Activated CD4-positive, alpha-beta T cell treated with anti-CD3 and anti-CD28 coated beads for 36 hours (primary cell): ENCODE measurements around the gene GPC6. TPM values are rescaled to one million over a fixed set of nuclear protein-coding genes. Genes with fewer than 3 reads are reported as not detected.

Source experiments
- ATAC-seq: fragments of 200-7000 bp; cut with Tn5 transposase; one replicate; pipeline ENCODE4 v1.10.0; 2021; ENCODE audit warnings: mild to moderate bottlenecking, moderate library complexity
- CTCF ChIA-PET: fragments of 350-600 bp; sonication (Branson Sonifier 250); formaldehyde crosslinking; loops from one replicate; lab custom pipeline; 2021; ENCODE audit warnings: antibody characterized with exemption; lab: Charles Lee
- POLR2A ChIA-PET: fragments of 350-600 bp; sonication (Branson Sonifier 250); formaldehyde crosslinking; loops from one replicate; lab custom pipeline; 2021; ENCODE audit warnings: antibody characterized with exemption, inconsistent platforms; lab: Charles Lee
- DNase-seq: peaks from one replicate; pipeline ENCODE4 v3.0.0-alpha.2; 2020
- H3K27ac Mint-ChIP-seq: one replicate; pipeline ENCODE4 v1.8.0; 2021; ENCODE audit warnings: mixed read lengths
- H3K27me3 Mint-ChIP-seq: one replicate; pipeline ENCODE4 v1.8.0; 2021; ENCODE audit warnings: mixed read lengths
- H3K36me3 Mint-ChIP-seq: one replicate; pipeline ENCODE4 v1.8.0; 2021; ENCODE audit warnings: low read depth, mixed read lengths
- H3K4me1 Mint-ChIP-seq: one replicate; pipeline ENCODE4 v1.8.0; 2021; ENCODE audit warnings: mixed read lengths
- H3K4me3 Mint-ChIP-seq: one replicate; pipeline ENCODE4 v1.8.0; 2021; ENCODE audit warnings: mild to moderate bottlenecking, moderate library complexity, mixed read lengths
- H3K9me3 Mint-ChIP-seq: one replicate; pipeline ENCODE4 v1.8.0; 2021; ENCODE audit warnings: low read depth, mixed read lengths
- intact Hi-C, 2 experiments: fragments of 100-400 bp; cut with DNase I in 1 of 2; cut with micrococcal nuclease in 1 of 2; formaldehyde crosslinking; loops; one replicate each; pipeline versions ENCODE4 v1.14.2 to v1.15.1; 2022 to 2024; cut with DNase I, micrococcal nuclease
- total RNA-seq, 2 experiments: library from RNA; stranded (reverse); gene quantifications; one replicate each; pipeline ENCODE4 v1.2.3, GENCODE V29; 2021

Gene GPC6
- total RNA-seq, 2 experiments from 2014 or later: not detected

GRCh38 chr13:93254775-93255174, 28.2 kb downstream of the GPC6 start:
- ChIA-PET POLR2A (no interaction called here), CTCF (interaction anchor here (0.7 kb wide), 2 partner anchors 111 to 177 kb away, joined by 3 read pairs; no protein-coding TSS in a partner anchor)
- no peaks in the 10 kb centered on the region for H3K27me3 Mint-ChIP-seq
- no peak for ATAC-seq
- H3K27ac Mint-ChIP-seq: no peak overlapping the region
- no peak for DNase-seq
- H3K4me3 Mint-ChIP-seq: no peak overlapping the region
- intact Hi-C loops: no loop called here
- no peaks in the 10 kb centered on the region for H3K4me1 Mint-ChIP-seq
- no peaks in the 10 kb centered on the region for H3K9me3 Mint-ChIP-seq
- no peaks in the 10 kb centered on the region for H3K36me3 Mint-ChIP-seq

DNA sequence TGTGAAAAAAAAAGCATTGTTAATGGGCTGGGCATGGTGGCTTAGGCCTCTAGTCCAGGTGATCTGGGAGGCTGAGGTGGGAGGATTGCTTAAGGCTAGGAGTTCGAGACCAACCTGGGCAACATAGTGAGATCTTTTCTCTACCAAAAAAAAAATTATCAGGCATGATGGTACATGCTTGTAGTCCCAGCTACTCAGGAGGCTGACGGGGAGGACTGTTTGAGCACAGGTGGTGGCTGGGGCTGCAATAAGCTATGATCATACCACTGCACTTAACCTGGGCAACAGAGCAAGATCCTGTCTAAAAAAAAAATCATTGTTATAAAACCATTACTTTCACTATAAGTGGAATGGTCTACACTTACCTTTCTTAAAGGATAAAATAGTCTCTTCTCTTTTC, 30.4 kb downstream of the GPC6 start:
- ATAC-seq (no peak), DNase-seq (no peak)
- intact Hi-C loops: no loop called here
- POLR2A ChIA-PET: no interaction called here
- no peak overlapping the region for H3K27ac Mint-ChIP-seq
- H3K4me1 Mint-ChIP-seq: no peaks in the 10 kb centered on the region
- H3K36me3 Mint-ChIP-seq: no peaks in the 10 kb centered on the region
- H3K4me3 Mint-ChIP-seq: no peak overlapping the region
- CTCF ChIA-PET: no interaction called here
- no peaks in the 10 kb centered on the region for H3K27me3 Mint-ChIP-seq
- no peaks in the 10 kb centered on the region for H3K9me3 Mint-ChIP-seq

DNA sequence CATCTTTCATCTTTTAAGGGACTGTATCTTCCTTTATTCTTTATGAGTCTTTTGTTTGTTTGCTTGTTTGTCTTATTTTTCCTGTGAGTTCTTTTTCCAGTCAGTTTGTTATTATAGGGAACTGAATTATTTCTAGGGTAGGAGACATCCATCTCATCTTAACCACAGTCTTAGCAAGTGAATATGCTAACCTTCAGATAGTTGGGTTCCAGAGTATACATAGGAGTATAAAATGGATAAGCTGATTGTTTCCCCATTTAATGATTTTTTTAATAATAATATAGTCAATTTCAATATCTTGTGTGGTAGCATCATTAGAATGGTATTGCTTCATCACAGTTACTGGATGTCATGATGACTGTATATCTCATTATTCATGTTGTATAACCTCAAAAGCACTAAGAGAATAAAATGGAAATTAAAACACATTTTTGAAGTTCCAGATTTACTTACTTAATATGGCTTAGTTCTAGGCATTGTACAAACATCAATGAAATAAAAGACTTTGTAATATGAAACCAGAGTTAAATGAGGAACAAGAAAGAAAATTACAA, 33.0 kb downstream of the GPC6 start:
- no peaks in the 10 kb centered on the region for H3K4me1 Mint-ChIP-seq
- intact Hi-C loops: no loop called here
- H3K27me3 Mint-ChIP-seq: no peaks in the 10 kb centered on the region
- no peak for ATAC-seq
- H3K9me3 Mint-ChIP-seq: no peaks in the 10 kb centered on the region
- no peak overlapping the region for H3K4me3 Mint-ChIP-seq
- POLR2A ChIA-PET: no interaction called here
- CTCF ChIA-PET: no interaction called here
- H3K27ac Mint-ChIP-seq: no peak overlapping the region
- no peaks in the 10 kb centered on the region for H3K36me3 Mint-ChIP-seq
- DNase-seq: no peak

DNA sequence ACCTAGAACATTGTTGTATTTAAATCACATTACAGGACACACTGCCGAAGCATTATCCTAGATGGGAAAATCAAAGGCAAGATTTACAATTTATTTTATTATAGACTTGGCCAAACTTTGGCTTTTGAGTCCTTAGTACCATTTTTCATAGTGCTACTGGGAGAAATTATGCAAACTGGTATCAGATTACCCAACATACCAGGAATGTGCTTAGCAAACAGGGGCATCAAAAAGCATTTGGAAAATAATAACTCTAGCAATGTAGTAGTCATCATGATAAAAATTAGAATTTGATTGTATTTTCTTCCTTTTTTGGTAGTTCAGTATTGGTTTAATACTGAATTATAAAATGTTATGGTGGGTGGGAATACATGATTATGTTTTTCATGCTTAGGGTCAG, 34.0 kb downstream of the GPC6 start:
- ATAC-seq (no peak), DNase-seq (no peak)
- ChIA-PET POLR2A (no interaction called here), CTCF (no interaction called here)
- H3K36me3 Mint-ChIP-seq: no peaks in the 10 kb centered on the region
- H3K4me1 Mint-ChIP-seq: no peaks in the 10 kb centered on the region
- no peak overlapping the region for H3K4me3 Mint-ChIP-seq
- H3K27me3 Mint-ChIP-seq: no peaks in the 10 kb centered on the region
- H3K27ac Mint-ChIP-seq: no peak overlapping the region
- no peaks in the 10 kb centered on the region for H3K9me3 Mint-ChIP-seq
- intact Hi-C loops: no loop called here

DNA sequence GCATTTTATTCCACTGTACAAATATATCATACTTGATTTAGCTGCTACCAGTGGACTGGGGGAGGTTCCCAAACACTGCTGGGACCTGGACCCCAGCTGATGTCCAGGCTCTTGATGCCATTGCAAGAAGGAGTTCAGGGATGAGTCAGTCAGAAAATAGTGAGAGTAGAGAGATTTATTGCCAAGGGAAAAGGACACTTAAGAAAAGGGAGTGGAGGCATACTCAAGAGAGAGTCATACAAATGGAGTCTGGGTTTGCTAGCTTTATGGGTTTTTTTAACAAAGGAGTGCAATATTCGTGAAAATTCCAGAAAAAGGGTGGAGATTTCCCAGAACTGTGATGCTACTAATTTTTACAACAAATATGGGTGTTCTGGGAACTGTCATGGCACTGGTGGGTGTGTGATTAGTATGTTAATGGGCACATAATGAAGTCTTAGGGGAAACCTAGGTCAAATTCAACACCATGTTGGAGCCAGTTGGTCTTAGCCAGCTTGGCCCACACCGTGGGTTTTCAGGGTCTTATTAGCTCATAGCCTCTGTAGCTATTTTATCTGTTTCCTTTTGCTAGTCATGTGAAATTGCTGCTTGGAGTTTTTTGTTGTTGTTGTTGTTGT, 36.2 kb downstream of the GPC6 start:
- no peak overlapping the region for H3K27ac Mint-ChIP-seq
- CTCF ChIA-PET: no interaction called here
- H3K9me3 Mint-ChIP-seq: no peaks in the 10 kb centered on the region
- POLR2A ChIA-PET: no interaction called here
- H3K27me3 Mint-ChIP-seq: no peaks in the 10 kb centered on the region
- no peaks in the 10 kb centered on the region for H3K36me3 Mint-ChIP-seq
- H3K4me1 Mint-ChIP-seq: no peaks in the 10 kb centered on the region
- no peak overlapping the region for H3K4me3 Mint-ChIP-seq
- DNase-seq: no peak
- intact Hi-C loops: no loop called here
- no peak for ATAC-seq

- H3K36me3 Mint-ChIP-seq: no peaks in the 10 kb centered on the region
- H3K4me3 Mint-ChIP-seq: no peak overlapping the region
- H3K4me1 Mint-ChIP-seq: no peaks in the 10 kb centered on the region
- POLR2A ChIA-PET: interaction anchor here (0.6 kb wide), 1 partner anchor 776 kb away, joined by 4 read pairs; no protein-coding TSS in a partner anchor
- H3K27ac Mint-ChIP-seq: no peak overlapping the region
- no peak for ATAC-seq
- H3K27me3 Mint-ChIP-seq: no peaks in the 10 kb centered on the region
- CTCF ChIA-PET: no interaction called here
- H3K9me3 Mint-ChIP-seq: no peaks in the 10 kb centered on the region
- DNase-seq: no peak
- intact Hi-C loops: no loop called here
Observed at GRCh38 chr13:93264876-93265275, 38.3 kb downstream of the GPC6 start.

- Mint-ChIP-seq H3K4me1 (no peaks in the 10 kb centered on the region), H3K27me3 (no peaks in the 10 kb centered on the region), H3K9me3 (no peaks in the 10 kb centered on the region), H3K27ac (no peak overlapping the region), H3K36me3 (no peaks in the 10 kb centered on the region), H3K4me3 (no peak overlapping the region)
- POLR2A ChIA-PET: no interaction called here
- ATAC-seq (no peak), DNase-seq (no peak)
- CTCF ChIA-PET: interaction anchor here (1.2 kb wide), 1 partner anchor 13 kb away, joined by 3 read pairs; no protein-coding TSS in a partner anchor
- intact Hi-C loops: no loop called here
Observed at GRCh38 chr13:93265800-93266199, 39.2 kb downstream of the GPC6 start.

- ChIA-PET POLR2A (no interaction called here), CTCF (no interaction called here)
- Mint-ChIP-seq H3K9me3 (no peaks in the 10 kb centered on the region), H3K4me1 (no peaks in the 10 kb centered on the region), H3K27me3 (no peaks in the 10 kb centered on the region), H3K27ac (no peak overlapping the region), H3K4me3 (no peak overlapping the region), H3K36me3 (no peaks in the 10 kb centered on the region)
- no peak for ATAC-seq
- intact Hi-C loops: no loop called here
- no peak for DNase-seq
Observed at GRCh38 chr13:93266681-93267080, 40.1 kb downstream of the GPC6 start.

DNA sequence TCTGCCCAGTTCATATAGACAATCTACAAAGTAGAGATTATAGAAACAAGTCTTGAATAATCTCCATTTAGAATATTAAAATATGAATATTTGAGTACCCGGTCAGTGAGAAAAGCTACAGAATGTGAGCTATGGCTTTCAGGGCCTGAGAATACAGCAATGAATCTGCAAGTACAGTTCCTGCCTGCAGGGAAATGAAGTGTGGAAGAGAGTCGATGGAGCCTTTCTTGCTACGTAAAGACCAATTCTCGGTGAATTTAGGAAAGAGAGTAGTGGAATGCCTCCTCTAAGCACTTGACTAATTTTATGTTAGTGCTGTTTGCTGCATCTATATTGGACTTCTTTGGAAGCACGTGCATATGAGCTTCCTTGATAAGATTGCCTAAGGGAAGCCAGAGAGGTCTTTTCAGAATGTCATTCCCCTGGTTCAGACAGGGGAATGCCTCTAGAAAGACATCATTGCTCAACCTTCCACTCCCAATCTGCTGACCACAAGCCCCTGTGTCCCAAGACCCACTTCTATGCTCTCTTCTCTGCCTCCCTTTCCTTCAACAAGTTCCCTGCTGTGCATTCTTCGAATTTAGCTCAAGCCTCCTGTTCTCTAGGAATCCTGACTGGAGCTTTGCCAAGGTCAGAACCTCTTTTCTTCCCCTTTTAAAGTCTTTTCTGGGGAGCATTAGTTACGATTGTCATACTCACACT, 41.9 kb downstream of the GPC6 start:
- ChIA-PET CTCF (no interaction called here), POLR2A (no interaction called here)
- intact Hi-C loops: no loop called here
- Mint-ChIP-seq H3K27me3 (no peaks in the 10 kb centered on the region), H3K9me3 (no peaks in the 10 kb centered on the region), H3K4me3 (no peak overlapping the region), H3K36me3 (no peaks in the 10 kb centered on the region), H3K27ac (no peak overlapping the region), H3K4me1 (no peaks in the 10 kb centered on the region)
- no peak for DNase-seq
- no peak for ATAC-seq

- ATAC-seq (no peak), DNase-seq (no peak)
- H3K4me3 Mint-ChIP-seq: no peak overlapping the region
- intact Hi-C loops: loop anchor here in 1 of 2 experiments (5.0 kb wide), 1 partner anchor 364 kb away; no protein-coding TSS in a partner anchor
- H3K27ac Mint-ChIP-seq: no peak overlapping the region
- POLR2A ChIA-PET: interaction anchor here (0.6 kb wide), 1 partner anchor 253 kb away, joined by 3 read pairs; no protein-coding TSS in a partner anchor
- no peaks in the 10 kb centered on the region for H3K4me1 Mint-ChIP-seq
- H3K27me3 Mint-ChIP-seq: no peaks in the 10 kb centered on the region
- CTCF ChIA-PET: interaction anchor here (1.1 kb wide), 1 partner anchor 12 kb away, joined by 3 read pairs; no protein-coding TSS in a partner anchor
- no peaks in the 10 kb centered on the region for H3K9me3 Mint-ChIP-seq
- no peaks in the 10 kb centered on the region for H3K36me3 Mint-ChIP-seq
Observed at GRCh38 chr13:93270769-93271742, 44.4 kb downstream of the GPC6 start.

- no peak overlapping the region for H3K27ac Mint-ChIP-seq
- H3K27me3 Mint-ChIP-seq: no peaks in the 10 kb centered on the region
- ChIA-PET POLR2A (no interaction called here), CTCF (no interaction called here)
- intact Hi-C loops: no loop called here
- H3K9me3 Mint-ChIP-seq: no peaks in the 10 kb centered on the region
- no peak for DNase-seq
- H3K4me3 Mint-ChIP-seq: no peak overlapping the region
- H3K4me1 Mint-ChIP-seq: no peaks in the 10 kb centered on the region
- ATAC-seq: no peak
- H3K36me3 Mint-ChIP-seq: no peaks in the 10 kb centered on the region
Observed at GRCh38 chr13:93279982-93280381, 53.4 kb downstream of the GPC6 start.
